Transverse colon (tissue), 4 donors: ENCODE measurements around the gene DMD. TPM values are rescaled to one million over a fixed set of nuclear protein-coding genes. Genes with fewer than 3 reads are reported as not detected.

Source experiments
- DNase-seq: peaks from one replicate; pipeline ENCODE4 v3.0.0-alpha.2; 2019
- H3K27ac ChIP-seq, 4 donors: fragments of 200-600 bp; sonication (generic); 2 replicates each; pipeline ENCODE4 v1.5.1; 2016 to 2018; ENCODE audit warnings: inconsistent platforms in 4 of 4
- H3K27me3 ChIP-seq: fragments of 200-600 bp; sonication (generic); 2 replicates; pipeline ENCODE4 v1.5.1; 2017; ENCODE audit warnings: inconsistent platforms
- H3K36me3 ChIP-seq, 4 donors: fragments of 200-600 bp; sonication (generic); 2 replicates each; pipeline ENCODE4 v1.5.1; 2017 to 2019; ENCODE audit warnings: inconsistent platforms in 4 of 4
- H3K4me1 ChIP-seq, 4 donors: fragments of 200-600 bp; sonication (generic); 2 replicates each; pipeline ENCODE4 v1.5.1; 2017 to 2020; ENCODE audit warnings: inconsistent platforms in 4 of 4
- H3K4me3 ChIP-seq, 4 donors: fragments of 200-600 bp; sonication (generic); 1 replicate in 1 of 4; 2 replicates in 3 of 4; pipeline versions ENCODE4 v1.5.1 to v1.6.1; 2017 to 2019; ENCODE audit warnings: inconsistent platforms in 4 of 4
- H3K9me3 ChIP-seq, 2 donors: fragments of 200-600 bp; sonication (generic); 2 replicates each; pipeline ENCODE4 v1.5.1; 2017 to 2019; ENCODE audit warnings: inconsistent platforms in 2 of 2
- CTCF ChIP-seq, 5 experiments: fragments of 200-600 bp in 3 of 5; fragments of 450-650 bp in 2 of 5; sonication (generic) in 3 of 5; IDR thresholded peaks; 1 replicate in 2 of 5; 2 replicates in 3 of 5; pipeline ENCODE4 v1.5.1; 2016 to 2017; ENCODE audit warnings: antibody characterized with exemption in 5 of 5, inconsistent platforms in 3 of 5, mild to moderate bottlenecking in 2 of 5, moderate library complexity in 1 of 5
- EP300 ChIP-seq: sonication (generic); formaldehyde crosslinking; IDR thresholded peaks from one replicate; pipeline ENCODE4 v1.6.1; 2017; ENCODE audit warnings: antibody characterized with exemption, low read depth
- POLR2A ChIP-seq: fragments of 450-650 bp; IDR thresholded peaks from one replicate; pipeline ENCODE4 v1.6.1; 2016; ENCODE audit warnings: antibody characterized with exemption, mild to moderate bottlenecking, moderate library complexity
- POLR2AphosphoS5 ChIP-seq, 3 donors: sonication (generic); formaldehyde crosslinking; IDR thresholded peaks; one replicate each; pipeline ENCODE4 v1.6.1; 2016; ENCODE audit warnings: antibody characterized with exemption in 3 of 3
- WGBS, 2 donors: methylation state at CpG; one replicate each; pipeline ENCODE4 v1.1.5; 2018; ENCODE audit warnings: low coverage in 1 of 2; 5-methylcytosine and 5-hydroxymethylcytosine counted together
- in situ Hi-C, 4 donors: fragments of 200-750 bp; cut with MboI; loops; one replicate each; pipeline versions ENCODE4 v1.15.0 to v1.15.1; 2017; ENCODE audit warnings: low sequenced_read_pairs in 3 of 4, low pct_ligation_motif_present in 1 of 4, low pct_unique_long_range_greater_than_20kb in 1 of 4
- intact Hi-C: fragments of 100-400 bp; cut with DNase I; formaldehyde crosslinking; loops from one replicate; pipeline ENCODE4 v1.15.1; 2023; ENCODE audit warnings: low total_unique reads
- total RNA-seq, 4 donors: library from RNA; depleted of rRNA; stranded (reverse); fragments of >200 nt; gene quantifications; one replicate each; pipeline ENCODE4 v1.1.0, GENCODE V29; 2016

Gene DMD
- total RNA-seq, 4 donors from 2014 or later, result 20.9 to 44.6 (median 32.5) TPM

GRCh38 chrX:31836479-31836878 lies 1374.9 kb downstream of the DMD start:
- in situ Hi-C loops (no loop called here), intact Hi-C loops (no loop called here)
- DNase-seq, result no peak
- Histone ChIP-seq H3K27ac (no peak overlapping the region), H3K9me3 (no peaks in the 10 kb centered on the region), H3K27me3 (no peaks in the 10 kb centered on the region), H3K36me3 (no peaks in the 10 kb centered on the region), H3K4me1 (no peaks in the 10 kb centered on the region), H3K4me3 (no peak overlapping the region)
- 33 to 54% methylated on average over 1 to 3 of the region's 3 CpGs for WGBS, 2 donors
- no peak for TF ChIP-seq CTCF (IDR thresholded peaks at IDR 0.05)
- no peak for TF ChIP-seq POLR2AphosphoS5 (IDR thresholded peaks at IDR 0.05)
- TF ChIP-seq POLR2A, result no peak
- no peak for TF ChIP-seq EP300

GRCh38 chrX:31832263-31832662 lies 1379.1 kb downstream of the DMD start:
- intact Hi-C loops (no loop called here), in situ Hi-C loops (no loop called here)
- Histone ChIP-seq H3K36me3 (no peaks in the 10 kb centered on the region), H3K27ac (no peak overlapping the region), H3K4me3 (no peak overlapping the region), H3K4me1 (no peaks in the 10 kb centered on the region), H3K27me3 (no peaks in the 10 kb centered on the region), H3K9me3 (no peaks in the 10 kb centered on the region)
- TF ChIP-seq POLR2A, result no peak
- TF ChIP-seq POLR2AphosphoS5 (IDR thresholded peaks at IDR 0.05), result no peak
- TF ChIP-seq EP300, result no peak
- no peak for TF ChIP-seq CTCF (IDR thresholded peaks at IDR 0.05)
- WGBS, 2 donors, result 0 to 34% methylated on average over 1 of the region's 1 CpG
- DNase-seq, result no peak

GRCh38 chrX:31820430-31821210 lies 1390.7 kb downstream of the DMD start:
- H3K4me1 ChIP-seq, result no peaks in the 10 kb centered on the region
- intact Hi-C loops, result no loop called here
- H3K4me3 ChIP-seq, result no peak overlapping the region
- H3K9me3 ChIP-seq, result no peaks in the 10 kb centered on the region
- no peak for DNase-seq
- in situ Hi-C loops, result no loop called here
- no peak overlapping the region for H3K27ac ChIP-seq
- TF ChIP-seq POLR2A, result no peak
- TF ChIP-seq POLR2AphosphoS5 (IDR thresholded peaks at IDR 0.05), result no peak
- TF ChIP-seq CTCF (IDR thresholded peaks at IDR 0.05), result no peak
- TF ChIP-seq EP300, result no peak
- no peaks in the 10 kb centered on the region for H3K36me3 ChIP-seq
- H3K27me3 ChIP-seq, result no peaks in the 10 kb centered on the region
- WGBS, 2 donors, result 69% methylated on average over 7 of the region's 7 CpGs; no CpG with 5 or more reads in 1 of the 2 donors

GRCh38 chrX:31819455-31819854 lies 1391.9 kb downstream of the DMD start:
- intact Hi-C loops, result no loop called here
- Histone ChIP-seq H3K9me3 (no peaks in the 10 kb centered on the region), H3K36me3 (no peaks in the 10 kb centered on the region), H3K27ac (no peak overlapping the region), H3K4me1 (no peaks in the 10 kb centered on the region), H3K4me3 (no peak overlapping the region), H3K27me3 (no peaks in the 10 kb centered on the region)
- WGBS, 2 donors, result 84% methylated on average over 3 of the region's 3 CpGs; no CpG with 5 or more reads in 1 of the 2 donors
- in situ Hi-C loops, result no loop called here
- TF ChIP-seq POLR2AphosphoS5 (IDR thresholded peaks at IDR 0.05) (no peak), POLR2A (no peak), EP300 (no peak), CTCF (IDR thresholded peaks at IDR 0.05) (no peak)
- DNase-seq, result no peak
